HepG2 (cell line): ENCODE data around the gene CCDC197.

Experiments used
- FOXM1 ChIP-seq: sonication (generic); formaldehyde crosslinking; IDR thresholded peaks from 2 replicates; pipeline ENCODE4 v1.5.0; 2020; ENCODE audit warnings: missing genetic modification reagents
- IKZF4 ChIP-seq: sonication (generic); formaldehyde crosslinking; IDR thresholded peaks from 2 replicates; pipeline ENCODE4 v1.5.1; 2020; ENCODE audit warnings: borderline replicate concordance, mild to moderate bottlenecking, low read depth, missing genetic modification reagents; ENCODE audit errors: not compliant biosample characterization
- YY1 ChIP-seq: IDR thresholded peaks from 2 replicates; pipeline ENCODE4 v1.6.1; 2011; ENCODE audit warnings: low read length, low read depth, moderate library complexity, mild to moderate bottlenecking; ENCODE audit not compliant: insufficient read depth, insufficient replicate concordance

DNA sequence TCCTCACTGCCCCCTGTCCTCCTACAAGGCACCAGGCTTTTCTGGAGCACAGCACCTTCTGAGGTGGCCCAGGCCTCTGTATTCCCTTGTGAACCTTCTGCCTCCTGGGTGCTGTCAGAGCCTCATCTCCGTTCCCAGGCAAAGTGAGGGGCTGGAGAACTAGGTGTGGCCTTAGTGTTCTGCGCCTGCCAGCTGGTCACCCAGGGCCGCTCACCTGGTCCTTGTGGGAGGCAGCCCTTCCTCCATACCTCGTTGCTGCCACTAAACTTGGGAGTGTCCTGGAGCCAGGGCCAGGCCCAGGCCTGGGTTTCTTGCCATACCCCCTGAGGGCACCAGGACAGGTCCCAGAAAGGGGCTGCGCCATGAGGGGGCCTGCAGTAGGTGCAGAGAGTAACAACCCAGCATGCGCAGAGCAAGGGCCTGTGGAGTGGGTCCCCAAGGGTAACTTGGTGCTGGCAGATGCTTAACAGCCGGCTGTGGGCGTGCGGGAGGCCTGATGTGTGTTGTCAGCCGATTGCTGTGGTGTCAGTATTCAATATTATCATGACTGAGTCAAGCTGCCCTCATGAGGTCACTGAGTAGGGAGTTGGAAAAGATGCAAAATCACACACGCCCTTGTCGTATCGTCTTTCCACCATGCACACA, 46.1 kb downstream of the CCDC197 start:
- no peak for TF ChIP-seq FOXM1
- no peak for TF ChIP-seq IKZF4 (CRISPR knock-in tag)
- no peak for TF ChIP-seq YY1
